ENCODE data around the gene FERMT3. TPM values are rescaled to one million over a fixed set of nuclear protein-coding genes. Genes with fewer than 3 reads are reported as not detected.
A peak's percentile ranks its signal among the peaks of the same experiment; 100 is the strongest.

The FERMT3 gene
- total RNA-seq, 8 experiments from 2014 or later = 0.63 to 3.2 (median 2.2) TPM

DNA sequence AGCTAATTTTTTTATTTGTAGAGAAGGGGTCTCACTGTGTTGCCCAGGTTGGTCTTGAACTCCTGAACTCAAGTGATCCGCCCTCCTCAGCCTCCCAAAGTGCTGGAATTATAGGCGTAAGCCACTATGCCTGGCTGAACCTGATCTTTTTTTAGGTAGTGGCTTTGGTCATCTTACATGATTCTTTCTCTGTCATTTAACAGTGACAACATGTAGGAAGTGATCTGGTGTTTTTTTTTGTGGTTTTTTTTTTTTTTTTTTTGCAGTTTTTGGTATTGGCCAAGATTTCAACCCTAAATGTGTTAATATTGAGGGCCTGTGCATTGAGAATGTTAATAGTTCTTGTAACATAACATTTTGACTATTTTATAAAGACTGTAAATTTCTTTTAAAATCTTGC, 8.0 kb upstream of the FERMT3 start:
- 83 to 100% (median 100%) methylated on average over 1 to 2 of the region's 2 CpGs; no CpG with 5 or more reads in 4 of the 10 experiments for WGBS, 10 experiments
- no peak for ATAC-seq (replicated peaks in 6 of 8)

DNA sequence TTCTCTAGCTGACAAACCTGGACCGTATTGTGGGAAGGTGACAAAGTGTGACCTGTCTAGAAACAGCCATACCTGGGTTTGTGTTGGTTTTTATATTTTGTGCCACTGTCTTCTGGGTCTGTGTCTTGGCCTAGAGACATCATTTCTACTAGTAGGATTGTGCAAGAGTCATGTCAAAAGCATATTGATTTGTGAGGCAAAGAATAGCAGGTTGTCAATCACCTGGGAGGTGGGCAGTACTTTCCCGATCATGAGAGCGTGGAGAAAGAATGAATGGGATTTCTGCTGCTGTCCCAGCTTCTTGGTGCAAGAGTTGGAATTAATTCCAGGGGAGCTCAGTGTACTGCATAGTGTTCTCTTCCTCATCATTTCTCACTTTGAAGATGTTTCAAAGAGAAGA, 5.0 kb upstream of the FERMT3 start:
- WGBS, 10 experiments = 44 to 100% (median 83%) methylated on average over 1 to 3 of the region's 3 CpGs
- in situ Hi-C loops (cut with MboI; ENCODE audit: low pct_unique_long_range_greater_than_20kb in 2 of 9, low sequenced_read_pairs in 9 of 9, unreplicated experiment in 9 of 9) = no loop called here
- ATAC-seq (replicated peaks in 6 of 8) = no peak
- no peak overlapping the region for H3K4me3 ChIP-seq
- H3K27ac ChIP-seq = no peak overlapping the region
- H3K4me1 ChIP-seq (replicated peaks in 1 of 2) = no peaks in the 10 kb centered on the region

More for the DNA sequence above, 8.0 kb upstream of the FERMT3 start:
- no peaks in the 10 kb centered on the region for H3K4me1 ChIP-seq (replicated peaks in 1 of 2)
- no peak overlapping the region for H3K4me3 ChIP-seq
- no peak overlapping the region for H3K27ac ChIP-seq
- in situ Hi-C loops (cut with MboI; ENCODE audit: low pct_unique_long_range_greater_than_20kb in 2 of 9, low sequenced_read_pairs in 9 of 9, unreplicated experiment in 9 of 9) = no loop called here

DNA sequence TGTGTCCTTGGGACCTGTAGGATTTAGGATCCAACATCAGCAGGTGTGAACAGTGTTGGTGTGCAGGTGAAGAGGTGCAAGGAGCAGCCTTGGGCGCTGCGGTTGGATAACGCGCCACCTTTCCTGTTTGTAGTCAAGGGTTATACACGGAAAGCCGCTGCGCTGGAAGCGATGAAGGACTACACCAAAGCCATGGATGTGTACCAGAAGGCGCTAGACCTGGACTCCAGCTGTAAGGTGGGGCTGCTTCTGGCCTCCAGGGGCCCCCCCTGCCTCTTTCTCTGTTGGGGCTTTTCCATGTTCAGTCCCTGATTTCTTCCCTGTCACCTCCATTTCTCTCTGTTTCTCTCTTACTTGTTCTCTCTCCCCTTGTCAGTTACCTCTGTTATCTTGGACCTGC, 3.5 kb upstream of the FERMT3 start:
- H3K27ac ChIP-seq = no peak overlapping the region
- H3K4me1 ChIP-seq (replicated peaks in 1 of 2) = peaks cover 0 to 7% of the 10 kb centered on the region in 2 donors
- in situ Hi-C loops (cut with MboI; ENCODE audit: low pct_unique_long_range_greater_than_20kb in 2 of 9, low sequenced_read_pairs in 9 of 9, unreplicated experiment in 9 of 9) = no loop called here
- no peak overlapping the region for H3K4me3 ChIP-seq
- no peak for ATAC-seq (replicated peaks in 6 of 8)
- 97 to 100% (median 98%) methylated on average over 3 to 8 of the region's 9 CpGs; no CpG with 5 or more reads in 5 of the 10 experiments for WGBS, 10 experiments

DNA sequence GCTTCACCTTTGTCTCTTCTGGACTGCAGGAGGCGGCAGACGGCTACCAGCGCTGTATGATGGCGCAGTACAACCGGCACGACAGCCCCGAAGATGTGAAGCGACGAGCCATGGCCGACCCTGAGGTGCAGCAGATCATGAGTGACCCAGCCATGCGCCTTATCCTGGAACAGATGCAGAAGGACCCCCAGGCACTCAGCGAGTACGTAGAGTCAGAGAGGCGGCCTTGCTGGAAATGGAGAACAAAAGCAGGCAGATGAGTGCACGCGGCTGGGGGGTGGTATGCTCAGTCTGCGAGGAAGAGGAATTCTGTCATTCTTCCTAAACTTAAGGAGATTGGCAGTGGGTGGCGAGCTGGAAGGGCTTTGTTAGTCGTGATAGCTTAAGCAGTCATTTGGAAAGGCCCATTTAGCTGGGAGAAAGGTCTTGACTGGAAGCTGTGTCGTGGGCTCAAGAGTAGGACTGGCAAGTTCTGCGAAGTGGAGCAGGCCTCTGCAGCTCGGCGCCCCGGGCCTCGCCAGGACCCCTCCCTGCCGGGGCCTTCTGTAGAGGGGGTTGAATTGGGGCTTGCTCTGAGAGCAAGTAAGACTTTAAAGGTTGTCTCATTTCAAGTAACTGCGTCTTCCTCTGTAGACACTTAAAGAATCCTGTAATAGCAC, 3.0 kb upstream of the FERMT3 start:
- Histone ChIP-seq H3K4me1 (replicated peaks in 1 of 2) (peaks cover 0 to 8% of the 10 kb centered on the region in 2 donors), H3K27ac (no peak overlapping the region), H3K4me3 (no peak overlapping the region)
- no peak for ATAC-seq (replicated peaks in 6 of 8)
- WGBS, 10 experiments = 72 to 100% (median 88%) methylated on average over 2 to 22 of the region's 27 CpGs; no CpG with 5 or more reads in 1 of the 10 experiments
- in situ Hi-C loops (cut with MboI; ENCODE audit: low pct_unique_long_range_greater_than_20kb in 2 of 9, low sequenced_read_pairs in 9 of 9, unreplicated experiment in 9 of 9) = no loop called here

DNA sequence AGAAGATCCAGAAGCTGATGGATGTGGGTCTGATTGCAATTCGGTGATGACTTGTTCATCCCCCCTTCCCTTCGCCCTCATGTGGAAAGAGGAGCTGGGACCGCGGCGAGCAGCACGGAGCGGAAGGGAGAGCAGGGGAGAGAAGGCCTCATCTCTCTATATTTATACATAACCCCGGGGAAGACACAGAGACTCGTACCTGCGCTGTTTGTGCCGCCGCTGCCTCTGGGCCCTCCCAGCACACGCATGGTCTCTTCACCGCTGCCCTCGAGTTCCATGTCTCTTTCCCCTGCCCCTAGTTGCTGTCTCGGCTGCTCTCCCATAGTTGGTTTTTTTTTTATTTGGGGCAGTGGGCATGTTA, 2.5 kb upstream of the FERMT3 start:
- 33 to 100% (median 67%) methylated on average over 1 to 15 of the region's 16 CpGs; no CpG with 5 or more reads in 3 of the 10 experiments for WGBS, 10 experiments
- no peak for ATAC-seq (replicated peaks in 6 of 8)
- Histone ChIP-seq H3K27ac (no peak overlapping the region), H3K4me3 (no peak overlapping the region), H3K4me1 (replicated peaks in 1 of 2) (peaks cover 0 to 8% of the 10 kb centered on the region in 2 donors)
- in situ Hi-C loops (cut with MboI; ENCODE audit: low pct_unique_long_range_greater_than_20kb in 2 of 9, low sequenced_read_pairs in 9 of 9, unreplicated experiment in 9 of 9) = no loop called here

DNA sequence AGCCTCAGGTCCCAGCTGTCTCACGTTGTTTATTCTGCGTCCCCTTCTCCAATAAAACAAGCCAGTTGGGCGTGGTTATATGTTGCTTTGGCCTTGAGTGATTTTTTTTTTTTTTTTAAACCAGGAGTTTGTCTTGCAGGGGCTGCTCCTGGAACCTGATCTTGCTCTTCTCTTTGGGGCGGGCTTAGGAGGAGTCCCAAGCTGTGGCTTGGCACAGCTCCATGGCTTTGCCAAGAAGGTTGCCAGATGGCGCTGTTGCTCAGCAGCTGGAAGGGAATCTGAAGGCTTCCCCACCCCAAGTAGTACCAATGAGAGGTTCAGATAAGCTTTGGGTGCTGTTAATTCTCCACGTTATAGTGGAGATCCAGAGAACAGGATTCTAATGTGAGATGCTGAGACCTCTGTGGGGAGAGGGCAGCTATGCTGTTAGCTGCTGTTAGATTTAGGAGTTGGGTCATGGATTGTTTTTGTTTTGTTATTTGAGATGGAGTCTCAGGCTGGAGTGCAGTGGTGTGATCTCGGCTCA, 2.0 kb upstream of the FERMT3 start:
- in situ Hi-C loops (cut with MboI; ENCODE audit: low pct_unique_long_range_greater_than_20kb in 2 of 9, low sequenced_read_pairs in 9 of 9, unreplicated experiment in 9 of 9) = no loop called here
- ATAC-seq (replicated peaks in 6 of 8) = peak; percentile 67 to 93 (median 72)
- H3K27ac ChIP-seq = no peak overlapping the region
- WGBS, 10 experiments = 10 to 100% (median 55%) methylated on average over 1 to 3 of the region's 7 CpGs; no CpG with 5 or more reads in 5 of the 10 experiments
- no peak overlapping the region for H3K4me3 ChIP-seq
- H3K4me1 ChIP-seq (replicated peaks in 1 of 2) = peaks cover 0 to 8% of the 10 kb centered on the region in 2 donors

DNA sequence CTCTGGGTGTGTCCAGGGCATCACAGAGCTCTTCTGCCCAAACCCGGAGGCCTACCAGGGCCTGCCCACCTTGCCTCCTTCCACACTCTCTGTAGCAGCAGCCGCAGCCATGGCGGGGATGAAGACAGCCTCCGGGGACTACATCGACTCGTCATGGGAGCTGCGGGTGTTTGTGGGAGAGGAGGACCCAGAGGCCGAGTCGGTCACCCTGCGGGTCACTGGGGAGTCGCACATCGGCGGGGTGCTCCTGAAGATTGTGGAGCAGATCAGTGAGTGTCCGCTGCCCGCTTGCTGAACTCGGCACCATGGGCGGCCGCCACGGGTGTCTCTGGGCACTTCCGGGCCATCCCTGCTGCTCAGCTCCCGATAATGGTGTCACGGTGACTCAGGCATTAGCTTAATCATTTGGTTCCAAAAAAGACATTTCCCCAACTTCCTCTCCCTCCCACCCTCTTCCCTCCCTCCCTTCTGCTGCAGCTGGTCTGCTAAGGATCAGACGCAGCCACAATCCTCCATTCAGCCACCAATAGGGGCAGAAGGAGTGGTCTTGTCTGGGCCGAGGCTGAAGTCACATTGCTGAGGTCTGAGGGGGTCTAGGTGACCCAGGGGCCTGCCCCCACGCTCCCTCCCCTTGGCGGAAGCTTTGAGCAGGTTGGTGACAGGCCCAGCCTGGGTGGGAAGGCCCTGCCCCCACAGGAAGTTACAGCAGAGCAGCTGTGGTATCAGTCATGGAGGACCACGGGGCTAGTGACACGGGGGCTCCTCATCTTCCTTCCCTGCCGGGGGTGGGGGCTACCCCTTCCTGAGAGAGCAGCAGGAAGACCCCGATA, 950 bp downstream of the FERMT3 start:
- peak overlapping the region in 1 of 2 donors; percentile 68 for H3K27ac ChIP-seq
- WGBS, 10 experiments = 52 to 93% (median 82%) methylated on average over 2 to 5 of the region's 30 CpGs; no CpG with 5 or more reads in 6 of the 10 experiments
- in situ Hi-C loops (cut with MboI; ENCODE audit: low pct_unique_long_range_greater_than_20kb in 2 of 9, low sequenced_read_pairs in 9 of 9, unreplicated experiment in 9 of 9) = no loop called here
- H3K4me3 ChIP-seq = no peak overlapping the region
- ATAC-seq (replicated peaks in 6 of 8) = peak in 7 of 8 experiments; percentile 48 to 80 (median 66)
- peaks cover 0 to 8% of the 10 kb centered on the region in 2 donors for H3K4me1 ChIP-seq (replicated peaks in 1 of 2)

DNA sequence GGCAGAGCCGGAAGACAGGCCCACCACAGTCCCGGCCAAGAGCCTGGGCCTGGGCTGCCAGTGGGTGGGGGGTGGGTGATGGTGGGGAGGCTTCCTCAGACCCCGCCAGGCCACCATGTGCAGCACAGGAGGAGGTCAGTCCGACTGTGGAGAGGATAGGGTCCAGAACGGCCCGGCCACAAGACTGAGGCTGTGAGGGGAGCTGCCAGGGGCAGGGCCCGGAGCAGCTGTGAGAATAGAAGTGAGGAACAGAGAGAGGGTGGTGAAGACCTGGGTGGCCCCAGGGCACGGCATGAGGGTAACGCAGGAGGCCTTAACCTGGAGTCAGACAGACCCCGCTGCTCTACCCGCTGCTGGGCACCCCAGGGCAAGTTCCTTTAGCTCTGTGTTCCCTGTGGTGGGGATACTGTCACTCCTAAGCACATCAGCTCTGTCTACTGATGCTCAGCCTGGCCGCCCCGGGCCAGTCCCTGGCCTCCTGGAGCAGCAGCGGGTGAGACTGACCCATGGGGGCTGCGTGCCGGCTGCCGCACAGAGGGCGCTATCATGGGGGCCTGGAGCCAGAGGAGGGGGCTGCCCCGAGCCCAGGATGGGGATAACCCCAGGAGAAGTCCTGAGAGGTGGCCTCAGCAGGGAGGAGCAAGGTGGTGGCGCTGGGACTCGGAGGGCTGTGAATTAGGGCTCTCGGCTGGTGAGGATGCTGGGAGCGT, 1.7 kb downstream of the FERMT3 start:
- ATAC-seq (replicated peaks in 6 of 8) = peak in 3 of 8 experiments; percentile 2 to 6 (median 4)
- no peak overlapping the region for H3K4me3 ChIP-seq
- 73 to 100% (median 88%) methylated on average over 1 to 4 of the region's 23 CpGs; no CpG with 5 or more reads in 6 of the 10 experiments for WGBS, 10 experiments

DNA sequence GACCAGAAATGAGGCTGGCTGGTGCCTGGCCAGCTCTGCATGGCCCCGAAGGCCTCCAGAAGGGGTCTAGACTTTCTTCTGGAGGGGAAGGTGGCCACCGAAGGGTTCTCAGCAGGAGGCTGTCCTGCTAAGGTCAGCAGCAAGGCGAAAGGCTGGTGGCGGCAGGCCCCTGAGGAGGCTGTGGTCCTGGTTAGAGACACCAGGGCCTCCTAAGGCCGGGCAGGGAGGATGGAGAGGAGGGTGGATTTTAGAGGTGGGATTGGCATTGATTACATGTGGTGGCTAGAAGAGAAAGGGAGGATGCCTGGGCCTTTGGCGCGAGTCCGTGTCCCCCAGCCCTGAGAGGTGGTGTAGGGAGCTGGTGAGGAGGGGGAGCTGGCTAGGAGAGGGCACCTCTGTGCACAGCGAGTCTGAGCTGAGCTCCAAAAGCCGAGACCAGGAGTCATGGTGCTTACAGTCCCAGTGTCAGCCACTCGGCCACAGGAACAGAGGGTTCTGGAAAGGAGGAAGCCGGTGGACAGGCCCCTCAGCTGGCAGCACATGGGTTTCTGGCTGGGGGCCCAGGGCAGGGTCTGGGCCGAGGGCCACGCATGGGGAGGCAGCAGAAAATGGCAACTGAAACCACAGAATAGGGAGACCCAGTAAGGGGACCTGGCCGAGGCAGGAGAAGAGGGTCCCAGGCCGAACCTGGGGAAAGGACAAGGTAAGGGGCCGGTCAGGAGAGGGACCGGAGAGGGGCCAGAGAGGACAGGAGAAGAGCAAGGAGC, 2.5 kb downstream of the FERMT3 start:
- WGBS, 10 experiments = 66 to 100% (median 81%) methylated on average over 2 to 11 of the region's 18 CpGs; no CpG with 5 or more reads in 4 of the 10 experiments
- Histone ChIP-seq H3K27ac (no peak overlapping the region), H3K4me1 (replicated peaks in 1 of 2) (peaks cover 0 to 8% of the 10 kb centered on the region in 2 donors), H3K4me3 (no peak overlapping the region)
- in situ Hi-C loops (cut with MboI; ENCODE audit: low pct_unique_long_range_greater_than_20kb in 2 of 9, low sequenced_read_pairs in 9 of 9, unreplicated experiment in 9 of 9) = no loop called here
- no peak for ATAC-seq (replicated peaks in 6 of 8)

More for the DNA sequence above, 1.7 kb downstream of the FERMT3 start:
- peak overlapping the region in 1 of 2 donors; percentile 68 for H3K27ac ChIP-seq
- H3K4me1 ChIP-seq (replicated peaks in 1 of 2) = peaks cover 0 to 8% of the 10 kb centered on the region in 2 donors
- in situ Hi-C loops (cut with MboI; ENCODE audit: low pct_unique_long_range_greater_than_20kb in 2 of 9, low sequenced_read_pairs in 9 of 9, unreplicated experiment in 9 of 9) = no loop called here

DNA sequence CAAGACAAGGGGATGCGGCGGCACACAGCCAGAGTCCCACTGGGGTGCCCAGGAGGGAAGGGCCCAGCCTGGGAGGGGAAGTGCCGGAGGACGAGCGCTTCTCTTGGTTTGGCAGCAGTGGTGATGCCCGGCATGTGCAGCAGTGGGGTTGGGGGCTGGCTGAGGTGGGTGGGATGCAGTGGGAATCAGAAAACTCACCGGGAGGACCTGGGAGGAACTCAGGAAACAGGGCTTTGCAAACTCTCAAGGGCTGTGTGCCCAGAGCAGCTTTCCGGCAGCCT, 3.0 kb downstream of the FERMT3 start:
- in situ Hi-C loops (cut with MboI; ENCODE audit: low pct_unique_long_range_greater_than_20kb in 2 of 9, low sequenced_read_pairs in 9 of 9, unreplicated experiment in 9 of 9) = no loop called here
- Histone ChIP-seq H3K4me3 (no peak overlapping the region), H3K27ac (no peak overlapping the region), H3K4me1 (replicated peaks in 1 of 2) (peaks cover 0 to 8% of the 10 kb centered on the region in 2 donors)
- WGBS, 10 experiments = 83 to 100% methylated on average over 1 to 3 of the region's 8 CpGs; no CpG with 5 or more reads in 8 of the 10 experiments
- no peak for ATAC-seq (replicated peaks in 6 of 8)

DNA sequence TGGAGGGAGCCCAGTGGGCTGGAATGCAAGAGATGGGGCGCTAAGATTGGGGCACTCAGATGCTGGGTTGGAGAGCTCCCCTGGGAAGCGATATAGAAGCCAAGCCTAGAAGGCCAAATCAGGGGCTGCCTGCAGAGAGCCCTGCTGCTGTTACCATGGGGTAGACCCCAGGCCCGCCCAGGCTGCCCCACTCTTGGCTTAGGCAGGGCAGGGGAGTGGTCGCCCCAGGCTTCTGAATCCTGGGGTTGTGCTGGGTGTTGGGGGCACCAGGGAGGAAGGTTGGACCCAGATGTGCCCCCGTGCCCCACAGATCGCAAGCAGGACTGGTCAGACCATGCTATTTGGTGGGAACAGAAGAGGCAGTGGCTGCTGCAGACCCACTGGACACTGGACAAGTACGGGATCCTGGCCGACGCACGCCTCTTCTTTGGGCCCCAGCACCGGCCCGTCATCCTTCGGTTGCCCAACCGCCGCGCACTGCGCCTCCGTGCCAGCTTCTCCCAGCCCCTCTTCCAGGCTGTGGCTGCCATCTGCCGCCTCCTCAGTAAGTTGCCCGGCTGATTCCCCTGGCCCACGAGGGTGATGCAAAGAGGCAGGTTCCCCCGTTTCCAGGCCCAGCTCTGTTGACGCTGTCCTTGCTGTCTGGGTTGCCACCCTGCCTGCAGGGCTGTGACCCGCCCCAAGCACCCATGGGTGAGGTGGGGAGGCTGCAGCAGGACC, 3.9 kb downstream of the FERMT3 start:
- Histone ChIP-seq H3K4me3 (no peak overlapping the region), H3K4me1 (replicated peaks in 1 of 2) (peaks cover 0 to 8% of the 10 kb centered on the region in 2 donors), H3K27ac (no peak overlapping the region)
- in situ Hi-C loops (cut with MboI; ENCODE audit: low pct_unique_long_range_greater_than_20kb in 2 of 9, low sequenced_read_pairs in 9 of 9, unreplicated experiment in 9 of 9) = no loop called here
- ATAC-seq (replicated peaks in 6 of 8) = no peak
- WGBS, 10 experiments = 88 to 100% (median 100%) methylated on average over 1 to 4 of the region's 24 CpGs; no CpG with 5 or more reads in 7 of the 10 experiments

Measured in motor neuron (in vitro differentiated cells).